HL-60/S4 (cell line): ENCODE data around the gene PTK7.
"Not testable (repeated sequence)": the region's sequence is repeated elsewhere in the genome, so short reads cannot be mapped to it uniquely, and the experiment has no call there.

Source experiments
- in situ Hi-C: fragments of 300-500 bp; cut with MboI; formaldehyde crosslinking; loops from 2 replicates; pipeline ENCODE4 v1.14.3; 2022; ENCODE audit warnings: low sequenced_read_pairs

Gene PTK7

GRCh38 chr6:43053545-43054205, 22.4 kb upstream of the PTK7 start, which contains the start of gene CUL7:
Gene CUL7 (minus strand): TSS chr6:43053851. CDS start chr6:43052788, 1,063 bp downstream.
- in situ Hi-C loops = no loop called here

GRCh38 chr6:43054206-43054943, 21.7 kb upstream of the PTK7 start:
- in situ Hi-C loops = no loop called here

DNA sequence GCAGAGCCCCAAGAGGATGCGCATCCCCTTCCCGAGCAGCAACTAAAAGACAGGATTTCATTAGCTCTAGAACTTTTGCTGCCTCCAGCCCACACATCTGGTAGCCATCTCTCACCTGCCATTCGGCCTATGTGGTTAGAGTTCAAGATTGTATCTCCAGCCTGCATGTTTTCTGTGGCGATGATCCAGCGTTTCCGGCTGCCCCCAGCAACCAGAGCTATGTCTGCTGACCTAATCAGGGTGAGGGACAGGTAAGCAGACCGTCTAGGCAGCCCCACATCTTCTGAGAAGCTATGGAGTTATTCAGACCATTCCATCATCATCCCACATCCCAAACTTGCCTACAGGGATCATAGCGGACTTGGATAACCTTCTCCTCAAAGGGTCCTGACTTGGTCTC, 20.1 kb upstream of the PTK7 start:
- in situ Hi-C loops = no loop called here

DNA sequence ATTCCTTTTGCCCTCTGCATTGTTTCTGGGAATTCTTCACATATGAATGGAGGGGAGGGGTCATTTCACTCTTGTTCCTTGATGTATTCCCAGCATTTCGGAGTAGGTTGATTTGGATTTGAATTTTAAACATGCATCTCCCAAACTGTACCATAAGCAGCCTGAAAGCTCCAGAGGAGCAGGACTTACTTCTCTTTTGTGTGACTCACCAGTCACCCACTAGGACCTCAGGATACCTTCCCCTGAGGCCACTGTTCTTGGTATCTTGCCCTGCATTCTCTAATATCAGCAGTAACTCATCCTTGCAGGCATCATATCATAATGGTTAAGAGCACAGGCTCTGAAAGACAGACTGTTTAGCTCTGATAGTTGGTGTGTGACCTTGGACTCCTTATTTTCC, 17.6 kb upstream of the PTK7 start:
- in situ Hi-C loops = no loop called here

- in situ Hi-C loops = no loop called here
Observed at GRCh38 chr6:43059168-43060033, 16.7 kb upstream of the PTK7 start, which contains the start of the genes KLC4 and MRPL2. Gene KLC4 (plus strand): TSS chr6:43059631. CDS start chr6:43061336, 1,705 bp downstream. Gene MRPL2 (minus strand): TSS chr6:43059434. CDS start chr6:43059381, 53 bp downstream.

DNA sequence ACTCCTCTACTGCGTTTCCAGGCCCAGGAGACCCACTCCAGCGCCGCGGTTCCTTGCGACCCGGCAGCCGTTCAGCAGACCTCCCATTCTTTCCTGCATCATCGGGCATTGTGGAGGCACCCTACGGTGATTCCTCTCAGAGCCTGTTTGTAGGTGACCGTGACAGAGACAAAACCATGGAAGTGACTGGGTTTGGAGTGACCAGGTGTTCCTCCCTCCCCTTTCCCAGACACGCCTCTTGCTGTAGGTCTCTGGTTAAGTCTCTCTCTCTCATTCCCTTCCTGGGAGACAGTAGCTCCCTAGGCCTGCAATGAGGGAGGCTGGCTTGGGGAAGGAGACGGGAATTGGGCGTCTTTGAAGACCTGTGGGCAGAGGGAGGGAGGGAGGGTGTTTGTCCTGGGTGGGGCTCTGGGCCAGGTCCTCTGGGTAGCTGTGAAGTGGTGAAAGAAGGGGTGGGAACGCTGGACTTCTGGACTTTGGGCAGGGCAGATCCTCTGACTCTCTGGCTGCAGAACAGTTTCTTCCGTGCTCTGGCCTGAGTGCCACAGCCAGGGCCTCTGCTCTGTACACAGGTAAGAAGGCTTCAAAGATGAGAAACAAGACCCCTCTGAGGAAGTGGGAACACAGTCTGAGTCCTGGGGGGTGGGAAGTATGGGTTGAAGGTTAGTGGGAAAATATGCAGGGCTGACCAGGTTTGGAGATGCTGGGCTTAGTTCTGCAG, 15.9 kb upstream of the PTK7 start:
- in situ Hi-C loops = no loop called here

- in situ Hi-C loops = no loop called here
Observed at GRCh38 chr6:43060755-43061633, 15.1 kb upstream of the PTK7 start.

DNA sequence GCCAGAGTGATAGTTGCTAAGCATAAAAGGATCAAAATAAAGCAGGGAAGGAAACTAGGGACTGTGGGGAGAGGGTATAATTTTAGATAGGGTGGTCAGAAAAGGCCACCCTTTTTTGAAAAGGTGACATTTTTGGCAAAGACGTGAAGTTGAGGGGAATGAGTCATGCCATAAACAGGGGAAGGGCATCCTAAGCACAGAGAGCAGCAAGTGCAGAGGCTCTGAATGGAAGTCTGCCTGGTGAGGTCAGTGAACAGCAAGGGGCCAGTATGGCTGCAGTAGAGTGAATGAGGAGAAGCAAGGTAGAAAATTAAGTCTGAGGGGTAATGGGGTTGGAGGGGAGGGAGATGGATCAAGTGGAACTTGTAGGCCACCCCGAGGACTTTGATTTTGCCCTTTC, 14.3 kb upstream of the PTK7 start:
- in situ Hi-C loops = no loop called here

GRCh38 chr6:43062818-43063217, 13.3 kb upstream of the PTK7 start:
- in situ Hi-C loops = no loop called here

DNA sequence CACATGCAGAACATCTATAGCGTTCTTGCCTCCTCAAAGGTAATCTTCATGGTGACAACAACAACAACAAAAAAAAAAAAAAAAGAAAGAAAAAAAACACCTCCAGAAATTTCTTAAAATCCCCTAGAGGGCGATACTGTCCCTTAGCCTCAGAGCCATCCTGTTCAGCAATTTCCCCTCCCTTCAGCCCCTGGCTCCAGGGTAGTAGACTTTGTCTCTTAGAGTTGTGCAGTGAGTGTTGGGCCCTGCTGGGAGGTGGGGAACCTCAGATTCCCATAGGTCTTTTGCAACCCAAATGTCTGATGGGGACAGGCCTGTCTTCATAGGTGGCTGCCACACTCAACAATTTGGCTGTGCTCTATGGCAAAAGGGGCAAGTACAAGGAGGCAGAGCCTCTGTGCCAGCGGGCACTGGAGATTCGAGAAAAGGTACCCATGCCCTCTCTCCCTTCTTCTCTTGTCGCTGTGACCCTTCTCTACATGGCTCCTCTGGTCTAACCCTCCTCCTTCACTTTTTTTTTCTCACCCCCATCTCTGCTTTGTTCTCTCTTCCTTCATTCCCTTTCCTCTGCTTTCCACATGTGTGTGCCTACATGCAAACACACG, 6.0 kb upstream of the PTK7 start:
- in situ Hi-C loops = no loop called here

DNA sequence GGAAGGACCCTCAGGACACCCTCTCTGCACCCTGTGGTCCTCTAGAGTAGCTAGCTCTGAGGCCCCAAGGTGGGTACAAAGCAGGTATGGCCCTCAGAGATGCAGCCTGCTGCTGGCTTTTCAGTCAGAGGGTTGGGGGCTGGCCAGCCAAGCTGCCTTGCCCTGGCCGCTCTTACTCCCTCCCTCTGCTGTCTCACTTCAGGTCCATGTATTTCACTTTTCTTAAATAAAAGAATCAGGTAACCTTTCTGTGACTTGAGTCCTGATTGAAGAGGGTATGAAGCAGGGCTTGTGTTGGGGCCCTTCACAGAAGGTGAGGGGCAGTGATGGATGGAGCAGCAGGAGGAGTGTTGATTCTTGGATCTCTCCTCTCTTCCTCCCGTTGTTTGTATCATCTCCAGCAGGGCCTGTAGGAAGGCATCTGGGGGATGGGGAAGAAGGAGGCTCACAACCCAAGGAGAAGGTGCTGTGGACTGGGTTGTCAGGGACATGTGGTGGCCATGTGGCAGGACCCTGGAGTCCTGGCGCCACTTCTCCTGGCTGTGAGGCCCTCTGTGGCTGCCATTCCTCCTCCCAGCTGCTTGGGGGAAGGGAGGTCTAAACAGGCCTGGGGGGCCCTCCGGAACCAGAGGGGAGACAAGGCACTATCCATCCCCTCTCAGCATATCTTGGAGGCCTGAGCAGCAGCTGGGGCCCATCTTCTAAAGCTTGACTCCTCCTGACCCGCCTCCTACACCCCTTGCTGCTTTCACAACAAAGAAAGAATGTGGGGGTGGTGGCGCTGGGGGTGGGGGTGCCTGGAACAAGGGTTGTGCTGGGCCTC, 1.1 kb upstream of the PTK7 start:
- in situ Hi-C loops = no loop called here

GRCh38 chr6:43076464-43077332, 584 bp downstream of the PTK7 start:
- in situ Hi-C loops = no loop called here

GRCh38 chr6:43077333-43077809, 1.3 kb downstream of the PTK7 start:
- in situ Hi-C loops = no loop called here

GRCh38 chr6:43077981-43078511, 1.9 kb downstream of the PTK7 start:
- in situ Hi-C loops = no loop called here

- in situ Hi-C loops = no loop called here
Observed at GRCh38 chr6:43078691-43079090, 2.6 kb downstream of the PTK7 start.

GRCh38 chr6:43081043-43081442, 4.9 kb downstream of the PTK7 start:
- in situ Hi-C loops = no loop called here

DNA sequence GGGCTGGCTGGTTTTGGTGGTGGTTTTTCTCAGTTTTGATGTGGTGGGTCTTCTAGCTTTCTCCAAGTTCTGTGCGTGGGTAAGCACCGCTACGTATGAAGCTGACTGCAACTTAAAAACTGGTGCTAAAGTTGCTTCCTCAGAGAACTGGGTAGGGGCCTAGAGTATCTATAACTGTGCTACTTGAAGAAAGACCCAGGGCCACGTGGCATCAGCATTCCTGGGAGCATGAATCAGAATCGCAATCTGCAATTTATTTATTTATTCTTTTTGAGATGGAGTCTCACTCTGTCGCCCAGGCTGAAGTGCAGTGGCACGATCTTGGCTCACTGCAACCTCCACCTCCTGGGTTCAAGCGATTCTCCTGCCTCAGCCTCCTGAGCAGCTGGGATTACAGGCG, 5.8 kb downstream of the PTK7 start:
- in situ Hi-C loops = not testable (repeated sequence)
